SK-N-SH (cell line): ENCODE measurements around the gene HEPN1. TPM values are rescaled to one million over a fixed set of nuclear protein-coding genes. Genes with fewer than 3 reads are reported as not detected.
A peak's percentile ranks its signal among the peaks of the same experiment; 100 is the strongest.

ENCODE experiments used
- CTCF ChIA-PET: fragments of 300-600, 350-600 bp; formaldehyde crosslinking; extraction: SDS; loops from one replicate; lab custom pipeline; 2021; lab: Yijun Ruan, JAX
- POLR2A ChIA-PET: fragments of 350-600 bp; sonication (Branson Sonifier 250); formaldehyde crosslinking; extraction: SDS; loops from one replicate; lab custom pipeline; 2020; ENCODE audit warnings: antibody characterized with exemption, inconsistent platforms; lab: Yijun Ruan, JAX
- DNase-seq: peaks from one replicate; pipeline ENCODE4 v3.0.0; 2012
- H2AFZ ChIP-seq: fragments of 200-600 bp; sonication (generic); 2 replicates; pipeline ENCODE4 v1.8.1; 2016; ENCODE audit warnings: antibody characterized with exemption, mild to moderate bottlenecking, low read depth
- H3F3A ChIP-seq: fragments of 200-600 bp; sonication (generic); replicated peaks from 2 replicates; pipeline ENCODE3; 2016; ENCODE audit warnings: antibody characterized with exemption, mild to moderate bottlenecking; ENCODE audit not compliant: insufficient read depth
- H3K27ac ChIP-seq, 2 experiments: fragments of 200-500 bp in 1 of 2; fragments of 200-600 bp in 1 of 2; sonication (Bioruptor generic) in 1 of 2; sonication (generic), shearing (Covaris generic) in 1 of 2; 2 replicates each; pipeline versions ENCODE4 v1.5.1 to v1.6.1; 2014 to 2016; ENCODE audit warnings: low read depth in 2 of 2, inconsistent platforms in 1 of 2, low read length in 1 of 2, mild to moderate bottlenecking in 1 of 2, mixed read lengths in 1 of 2
- H3K27me3 ChIP-seq: fragments of 200-600 bp; sonication (generic), shearing (Covaris generic); 2 replicates; pipeline ENCODE4 v1.6.1; 2016; ENCODE audit warnings: mixed run types; ENCODE audit not compliant: insufficient read depth
- H3K36me3 ChIP-seq, 2 experiments: fragments of 200-500 bp in 1 of 2; fragments of 200-600 bp in 1 of 2; sonication (Bioruptor generic) in 1 of 2; sonication (generic) in 1 of 2; replicated peaks in 1 of 2; 2 replicates each; pipeline versions ENCODE3 to v1.5.1; 2014 to 2016; ENCODE audit warnings: low read length in 1 of 2, mild to moderate bottlenecking in 1 of 2; ENCODE audit not compliant: insufficient read depth in 2 of 2, control insufficient read depth in 1 of 2
- H3K4me1 ChIP-seq, 2 experiments: fragments of 200-500 bp in 1 of 2; fragments of 200-600 bp in 1 of 2; sonication (Bioruptor generic) in 1 of 2; sonication (generic), shearing (Covaris generic) in 1 of 2; 2 replicates each; pipeline versions ENCODE4 v1.5.1 to v1.6.1; 2014 to 2016; ENCODE audit warnings: low read depth in 1 of 2, low read length in 1 of 2, mixed run types in 1 of 2; ENCODE audit not compliant: insufficient read depth in 2 of 2, control insufficient read depth in 1 of 2
- H3K4me2 ChIP-seq: fragments of 200-600 bp; sonication (generic), shearing (Covaris generic); 2 replicates; pipeline ENCODE4 v1.6.1; 2017; ENCODE audit warnings: mixed run types
- H3K4me3 ChIP-seq, 2 experiments: fragments of 200-500 bp in 1 of 2; fragments of 200-600 bp in 1 of 2; sonication (Bioruptor generic) in 1 of 2; sonication (generic), shearing (Covaris generic) in 1 of 2; 2 replicates each; pipeline versions ENCODE4 v1.5.1 to v1.8.1; 2014 to 2016; ENCODE audit warnings: low read depth in 2 of 2, inconsistent platforms in 1 of 2, low read length in 1 of 2, mild to moderate bottlenecking in 1 of 2, mixed read lengths in 1 of 2, moderate library complexity in 1 of 2
- H3K79me2 ChIP-seq: fragments of 200-600 bp; sonication (generic); 2 replicates; pipeline ENCODE4 v1.8.1; 2017; ENCODE audit warnings: mild to moderate bottlenecking; ENCODE audit not compliant: insufficient read depth
- H3K9ac ChIP-seq: fragments of 200-600 bp; sonication (generic); 2 replicates; pipeline ENCODE4 v1.6.1; 2017; ENCODE audit warnings: mixed run types
- H3K9me2 ChIP-seq: fragments of 200-600 bp; sonication (generic); 2 replicates; pipeline ENCODE4 v1.6.1; 2017; ENCODE audit warnings: mixed run types
- H3K9me3 ChIP-seq: fragments of 200-600 bp; sonication (generic); 2 replicates; pipeline ENCODE4 v1.6.1; 2017; ENCODE audit warnings: mixed run types, mild to moderate bottlenecking, moderate library complexity
- H4K20me1 ChIP-seq: fragments of 200-600 bp; sonication (generic); 2 replicates; pipeline ENCODE4 v1.6.1; 2017; ENCODE audit warnings: mild to moderate bottlenecking, mixed run types; ENCODE audit not compliant: insufficient read depth
- ELF1 ChIP-seq: IDR thresholded peaks from 2 replicates; pipeline ENCODE4 v1.4.0; 2012
- EP300 ChIP-seq, 2 experiments: IDR thresholded peaks; 2 replicates each; pipeline versions ENCODE4 v1.4.0 to v1.6.1; 2012; ENCODE audit warnings: borderline replicate concordance in 1 of 2, low read depth in 1 of 2, low read length in 1 of 2
- EZH2phosphoT487 ChIP-seq: fragments of 200-600 bp; sonication (generic); IDR thresholded peaks from 2 replicates; pipeline ENCODE4 v1.6.1; 2017; ENCODE audit warnings: low read depth, mixed run types, mild to moderate bottlenecking, antibody characterized with exemption, moderate library complexity, borderline replicate concordance
- FOSL2 ChIP-seq: IDR thresholded peaks from 2 replicates; pipeline ENCODE4 v1.4.0; 2012; ENCODE audit warnings: low read depth, mild to moderate bottlenecking, moderate library complexity, borderline replicate concordance
- FOXJ3 ChIP-seq: sonication (generic); formaldehyde crosslinking; IDR thresholded peaks from 2 replicates; pipeline ENCODE4 v1.5.1; 2020; ENCODE audit warnings: mild to moderate bottlenecking, missing genetic modification reagents
- FOXM1 ChIP-seq: IDR thresholded peaks from 2 replicates; pipeline ENCODE4 v1.4.0; 2012; ENCODE audit warnings: low read depth, mild to moderate bottlenecking
- GABPA ChIP-seq: IDR thresholded peaks from 2 replicates; pipeline ENCODE4 v1.4.0; 2012; ENCODE audit warnings: low read depth, mild to moderate bottlenecking
- GATA2 ChIP-seq: sonication (generic); formaldehyde crosslinking; IDR thresholded peaks from 2 replicates; pipeline ENCODE4 v1.5.0; 2020; ENCODE audit warnings: mild to moderate bottlenecking, missing genetic modification reagents
- IRF3 ChIP-seq: fragments of 150-350 bp; IDR thresholded peaks from 2 replicates; pipeline ENCODE4 v1.6.1; 2016; ENCODE audit warnings: mild to moderate bottlenecking, low read depth, low read length
- JUND ChIP-seq: IDR thresholded peaks from 2 replicates; pipeline ENCODE4 v1.4.0; 2012
- MAX ChIP-seq: IDR thresholded peaks from 2 replicates; pipeline ENCODE4 v1.4.0; 2012; ENCODE audit warnings: low read depth
- MEF2A ChIP-seq: IDR thresholded peaks from 2 replicates; pipeline ENCODE4 v1.4.0; 2012; ENCODE audit warnings: low read depth, borderline replicate concordance
- NFIC ChIP-seq: IDR thresholded peaks from 2 replicates; pipeline ENCODE4 v1.4.0; 2012; ENCODE audit warnings: borderline replicate concordance
- POLR2AphosphoS5 ChIP-seq: IDR thresholded peaks from 2 replicates; pipeline ENCODE4 v1.6.1; 2012; ENCODE audit warnings: low read depth, low read length
- RAD21 ChIP-seq: IDR thresholded peaks from 2 replicates; pipeline ENCODE4 v1.6.1; 2012; ENCODE audit warnings: mild to moderate bottlenecking, low read length
- TCF12 ChIP-seq: IDR thresholded peaks from 2 replicates; pipeline ENCODE4 v1.4.0; 2012
- YY1 ChIP-seq: IDR thresholded peaks from 2 replicates; pipeline ENCODE4 v1.4.0; 2012; ENCODE audit warnings: low read depth, mild to moderate bottlenecking
- WGBS: methylation state at CpG from one replicate; pipeline ENCODE4 v1.1.6; 2017; ENCODE audit warnings: low lambda C conversion rate; 5-methylcytosine and 5-hydroxymethylcytosine counted together
- polyA plus RNA-seq, 3 experiments: library from polyadenylated mRNA; depleted of rRNA; stranded (reverse); fragments of >200 nt; gene quantifications; 2 replicates each; pipeline ENCODE4 v1.2.3, GENCODE V29; 2012
- TF ChIP-seq, protein P1 (sequence below): fragments of 150-350 bp; IDR thresholded peaks from 2 replicates; pipeline ENCODE4 v1.6.1; 2017; ENCODE audit warnings: antibody characterized with exemption, low read length, low read depth, borderline replicate concordance
- TF ChIP-seq, protein P2 (sequence below): IDR thresholded peaks from 2 replicates; pipeline ENCODE4; 2012

The HEPN1 gene
- polyA plus RNA-seq (2012; rRNA removed) = not detected in 2 replicates
- polyA plus RNA-seq (2012; cell fraction: cytosol; rRNA removed) = not detected in 2 replicates
- not detected in 2 replicates for polyA plus RNA-seq (2012; cell fraction: nucleus; rRNA removed)

DNA sequence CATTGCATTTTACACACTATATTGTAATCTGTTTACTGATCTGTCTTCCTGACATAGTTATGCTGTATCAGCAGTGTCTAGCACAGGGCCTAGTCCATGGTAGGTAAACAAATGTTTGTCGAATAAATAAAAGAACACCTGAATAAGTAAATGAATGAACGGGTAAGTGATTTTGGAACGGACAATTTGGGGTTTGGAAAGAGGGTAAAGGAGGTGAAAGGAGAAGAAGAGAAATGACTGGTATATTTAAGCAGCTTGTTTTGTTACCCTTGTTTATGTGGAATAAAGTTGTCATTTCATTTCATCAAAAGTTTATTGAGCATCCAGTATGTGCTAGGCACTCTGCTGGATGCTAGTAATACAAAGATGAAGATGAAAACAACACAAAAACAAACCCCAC lies at the start of gene HEPN1:
Gene HEPN1 (plus strand): TSS at position 301 of the 400 bp plus-strand sequence.
- TF ChIP-seq MAX (no peak), FOSL2 (no peak), ELF1 (no peak), MEF2A (no peak), NFIC (no peak)
- TF ChIP-seq, protein P1, sequence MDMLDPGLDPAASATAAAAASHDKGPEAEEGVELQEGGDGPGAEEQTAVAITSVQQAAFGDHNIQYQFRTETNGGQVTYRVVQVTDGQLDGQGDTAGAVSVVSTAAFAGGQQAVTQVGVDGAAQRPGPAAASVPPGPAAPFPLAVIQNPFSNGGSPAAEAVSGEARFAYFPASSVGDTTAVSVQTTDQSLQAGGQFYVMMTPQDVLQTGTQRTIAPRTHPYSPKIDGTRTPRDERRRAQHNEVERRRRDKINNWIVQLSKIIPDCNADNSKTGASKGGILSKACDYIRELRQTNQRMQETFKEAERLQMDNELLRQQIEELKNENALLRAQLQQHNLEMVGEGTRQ = no peak
- ChIA-PET POLR2A (no interaction called here), CTCF (interaction anchor here (1.0 kb wide), 1 partner anchor 15 kb away, joined by 3 read pairs; no protein-coding TSS in a partner anchor)
- 90% methylated on average over 3 of the region's 3 CpGs for WGBS
- H4K20me1 ChIP-seq = no peaks in the 10 kb centered on the region
- H3K36me3 ChIP-seq = no peaks in the 10 kb centered on the region
- H3K9me3 ChIP-seq = no peaks in the 10 kb centered on the region
- no peak within 1 kb of the TSS for H3K9ac ChIP-seq
- H3K4me1 ChIP-seq = peaks cover 0 to 3% of the 10 kb centered on the region in 2 experiments; a peak in 1 of 4 replicates
- H3K27me3 ChIP-seq = no peaks in the 10 kb centered on the region
- no peak within 1 kb of the TSS for H3K4me2 ChIP-seq
- H3K79me2 ChIP-seq = no peaks in the 10 kb centered on the region
- no peak within 1 kb of the TSS for H3K27ac ChIP-seq
- H3K9me2 ChIP-seq = no peaks in the 10 kb centered on the region
- peaks cover 3% of the 10 kb centered on the region for H3F3A ChIP-seq
- no peak within 1 kb of the TSS for H2AFZ ChIP-seq
- DNase-seq = no peak
- no peak within 1 kb of the TSS for H3K4me3 ChIP-seq

GRCh38 chr11:124869331-124869730 lies 49.7 kb upstream of the HEPN1 start:
- CTCF ChIA-PET = interaction anchor here (1.2 to 7.4 kb wide), 5 partner anchors 13 to 200 kb away, joined by 3 to 220 read pairs (median 7); no protein-coding TSS in a partner anchor

More at GRCh38 chr11:124869331-124869730, 49.7 kb upstream of the HEPN1 start:
- DNase-seq = no peak
- Histone ChIP-seq H2AFZ (peak overlapping the region; percentile 11; the same call in 1 of the 2 replicates), H3F3A (no peaks in the 10 kb centered on the region), H3K9me3 (no peaks in the 10 kb centered on the region), H3K9me2 (no peaks in the 10 kb centered on the region), H3K79me2 (no peaks in the 10 kb centered on the region), H3K4me1 (peaks cover 4 to 24% of the 10 kb centered on the region in 2 experiments; a peak in 1 of 4 replicates), H3K4me2 (peak overlapping the region; percentile 68), H3K36me3 (no peaks in the 10 kb centered on the region), H3K4me3 (no peak overlapping the region; a peak in 1 of 4 replicates), H3K9ac (no peak overlapping the region), H3K27me3 (peaks cover 50% of the 10 kb centered on the region), H4K20me1 (no peaks in the 10 kb centered on the region), H3K27ac (no peak overlapping the region)
- POLR2A ChIA-PET = no interaction called here
- 7% methylated on average over 15 of the region's 16 CpGs for WGBS
- no peak for TF ChIP-seq FOXJ3 (CRISPR knock-in tag)
- TF ChIP-seq FOSL2 = no peak
- no peak for TF ChIP-seq TCF12
- TF ChIP-seq, protein P2, sequence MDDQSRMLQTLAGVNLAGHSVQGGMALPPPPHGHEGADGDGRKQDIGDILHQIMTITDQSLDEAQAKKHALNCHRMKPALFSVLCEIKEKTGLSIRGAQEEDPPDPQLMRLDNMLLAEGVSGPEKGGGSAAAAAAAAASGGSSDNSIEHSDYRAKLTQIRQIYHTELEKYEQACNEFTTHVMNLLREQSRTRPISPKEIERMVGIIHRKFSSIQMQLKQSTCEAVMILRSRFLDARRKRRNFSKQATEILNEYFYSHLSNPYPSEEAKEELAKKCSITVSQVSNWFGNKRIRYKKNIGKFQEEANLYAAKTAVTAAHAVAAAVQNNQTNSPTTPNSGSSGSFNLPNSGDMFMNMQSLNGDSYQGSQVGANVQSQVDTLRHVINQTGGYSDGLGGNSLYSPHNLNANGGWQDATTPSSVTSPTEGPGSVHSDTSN = no peak
- no peak for TF ChIP-seq GABPA
- no peak for TF ChIP-seq EZH2phosphoT487
- no peak for TF ChIP-seq POLR2AphosphoS5
- TF ChIP-seq JUND = no peak
- TF ChIP-seq MAX = no peak
- TF ChIP-seq IRF3 = no peak
- no peak for TF ChIP-seq RAD21
- TF ChIP-seq, protein P1 = no peak
- no peak for TF ChIP-seq YY1
- TF ChIP-seq GATA2 (CRISPR knock-in tag) = no peak
- no peak for TF ChIP-seq FOXM1
- TF ChIP-seq EP300 (IDR thresholded peaks at IDR 0.05; ENCODE audit: borderline replicate concordance in 1 of 2, low read depth in 1 of 2, low read length in 1 of 2) = no peak
- TF ChIP-seq NFIC = no peak
